Activated T-cell treated with anti-CD3 and anti-CD28 coated beads for 1 hour (primary cell): ENCODE data around the gene MLPH.

Experiments
- DNase-seq: peaks from one replicate; pipeline ENCODE4 v3.0.0-alpha.2; 2020; ENCODE audit warnings: low read depth

The MLPH gene

GRCh38 chr2:237497838-237498186 lies 10.8 kb downstream of the MLPH start:
- no peak for DNase-seq

- DNase-seq = no peak
Observed at GRCh38 chr2:237498341-237498740, 11.3 kb downstream of the MLPH start.

GRCh38 chr2:237500681-237501424 lies 13.8 kb downstream of the MLPH start:
- DNase-seq = no peak

- no peak for DNase-seq
Observed at GRCh38 chr2:237501892-237502513, 15.0 kb downstream of the MLPH start.

GRCh38 chr2:237503201-237503600 lies 16.1 kb downstream of the MLPH start:
- DNase-seq = no peak

GRCh38 chr2:237505188-237505939 lies 18.3 kb downstream of the MLPH start:
- DNase-seq = no peak

GRCh38 chr2:237507512-237507911 lies 20.5 kb downstream of the MLPH start:
- no peak for DNase-seq

GRCh38 chr2:237508361-237508760 lies 21.3 kb downstream of the MLPH start:
- DNase-seq = no peak

GRCh38 chr2:237509151-237509550 lies 22.1 kb downstream of the MLPH start:
- no peak for DNase-seq

GRCh38 chr2:237509905-237510304 lies 22.9 kb downstream of the MLPH start:
- DNase-seq = no peak

GRCh38 chr2:237510502-237511217 lies 23.6 kb downstream of the MLPH start:
- no peak for DNase-seq

- DNase-seq = no peak
Observed at GRCh38 chr2:237511433-237511832, 24.4 kb downstream of the MLPH start.

GRCh38 chr2:237511885-237512405 lies 24.9 kb downstream of the MLPH start:
- no peak for DNase-seq

- peak; percentile 72 for DNase-seq
Observed at GRCh38 chr2:237512774-237513466, 25.9 kb downstream of the MLPH start.

- no peak for DNase-seq
Observed at GRCh38 chr2:237513693-237514092, 26.6 kb downstream of the MLPH start.

GRCh38 chr2:237514474-237515130 lies 27.6 kb downstream of the MLPH start:
- no peak for DNase-seq

GRCh38 chr2:237515166-237515565 lies 28.1 kb downstream of the MLPH start:
- no peak for DNase-seq

- no peak for DNase-seq
Observed at GRCh38 chr2:237515621-237516275, 28.7 kb downstream of the MLPH start.

- no peak for DNase-seq
Observed at GRCh38 chr2:237517163-237517562, 30.1 kb downstream of the MLPH start.

GRCh38 chr2:237517990-237518389 lies 30.9 kb downstream of the MLPH start:
- DNase-seq = no peak
